Keratinocyte (primary cell): Measurements from ENCODE around the gene NRDC.

Experiments used
- EZH2 ChIP-seq: IDR thresholded peaks from one replicate; pipeline ENCODE4 v1.6.1; 2012; ENCODE audit warnings: inconsistent platforms, mild to moderate bottlenecking, low read length, moderate library complexity
- TF ChIP-seq, protein P1 (sequence below), 3 experiments: IDR thresholded peaks in 1 of 3; conservative IDR thresholded peaks in 1 of 3; optimal IDR thresholded peaks in 1 of 3; 2 replicates in 2 of 3; 3 replicates in 1 of 3; pipeline versions ENCODE3 to v1.5.1; 2011; ENCODE audit warnings: low read length in 3 of 3, mild to moderate bottlenecking in 3 of 3, moderate library complexity in 2 of 3, control low read depth in 1 of 3, inconsistent platforms in 1 of 3; ENCODE audit not compliant: insufficient read depth in 2 of 3; ENCODE audit errors: extremely low read depth in 1 of 3

DNA sequence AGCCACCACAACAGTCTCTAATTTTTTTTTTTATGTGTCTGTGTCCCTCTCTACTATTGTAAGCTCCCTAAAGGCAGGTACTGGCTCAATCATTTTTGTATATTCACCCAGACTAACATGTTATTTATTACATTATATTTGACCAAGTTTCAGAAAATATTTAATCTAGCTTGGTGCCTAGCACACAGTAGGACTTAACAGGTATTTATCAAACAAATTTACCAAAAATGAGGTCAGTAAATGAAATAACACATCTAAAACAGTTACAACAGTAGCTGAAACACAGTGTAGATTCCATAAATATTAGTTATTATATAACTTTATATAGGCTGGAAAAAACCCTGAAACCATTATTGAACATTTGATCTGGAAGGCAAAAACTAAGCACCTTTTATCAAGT lies 2.7 kb downstream of the NRDC start:
- no peak for TF ChIP-seq EZH2
- TF ChIP-seq, protein P1, sequence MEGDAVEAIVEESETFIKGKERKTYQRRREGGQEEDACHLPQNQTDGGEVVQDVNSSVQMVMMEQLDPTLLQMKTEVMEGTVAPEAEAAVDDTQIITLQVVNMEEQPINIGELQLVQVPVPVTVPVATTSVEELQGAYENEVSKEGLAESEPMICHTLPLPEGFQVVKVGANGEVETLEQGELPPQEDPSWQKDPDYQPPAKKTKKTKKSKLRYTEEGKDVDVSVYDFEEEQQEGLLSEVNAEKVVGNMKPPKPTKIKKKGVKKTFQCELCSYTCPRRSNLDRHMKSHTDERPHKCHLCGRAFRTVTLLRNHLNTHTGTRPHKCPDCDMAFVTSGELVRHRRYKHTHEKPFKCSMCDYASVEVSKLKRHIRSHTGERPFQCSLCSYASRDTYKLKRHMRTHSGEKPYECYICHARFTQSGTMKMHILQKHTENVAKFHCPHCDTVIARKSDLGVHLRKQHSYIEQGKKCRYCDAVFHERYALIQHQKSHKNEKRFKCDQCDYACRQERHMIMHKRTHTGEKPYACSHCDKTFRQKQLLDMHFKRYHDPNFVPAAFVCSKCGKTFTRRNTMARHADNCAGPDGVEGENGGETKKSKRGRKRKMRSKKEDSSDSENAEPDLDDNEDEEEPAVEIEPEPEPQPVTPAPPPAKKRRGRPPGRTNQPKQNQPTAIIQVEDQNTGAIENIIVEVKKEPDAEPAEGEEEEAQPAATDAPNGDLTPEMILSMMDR (optimal IDR thresholded peaks at IDR 0.05 in 1 of 3, IDR thresholded peaks at IDR 0.05 in 1 of 3, conservative IDR thresholded peaks at IDR 0.05 in 1 of 3; ENCODE audit: extremely low read depth in 1 of 3, insufficient read depth in 2 of 3, low read length in 3 of 3) = no peak
